GM12878 (cell line): ENCODE results near the gene SHANK3. TPM values are rescaled to one million over a fixed set of nuclear protein-coding genes. Genes with fewer than 3 reads are reported as not detected.

Experiments used
- ATAC-seq: fragments of 200-7000 bp; cut with Tn5 transposase; 3 replicates; pipeline ENCODE4 v1.9.1; 2020; ENCODE audit warnings: mild to moderate bottlenecking, moderate library complexity
- BruUV-seq: library from RNA; stranded (reverse); fragments of 400-500 nt; replicated peaks from 2 replicates; lab custom pipeline; 2021; lab: Mats Ljungman, UMichigan
- CTCF ChIA-PET: fragments of 300-600 bp; sonication (Branson Sonifier 250); formaldehyde crosslinking; extraction: SDS; loops from one replicate; lab custom pipeline; 2021; ENCODE audit warnings: inconsistent platforms; lab: Yijun Ruan, JAX
- POLR2A ChIA-PET: fragments of 350-600 bp; formaldehyde crosslinking; extraction: SDS; loops from one replicate; lab custom pipeline; 2021; ENCODE audit warnings: inconsistent platforms; lab: Charles Lee
- RAD21 ChIA-PET: fragments of 300-600 bp; sonication (Branson Sonifier 250); formaldehyde crosslinking; loops from one replicate; lab custom pipeline; 2023; ENCODE audit warnings: antibody characterized with exemption; ENCODE audit not compliant: unreplicated experiment; lab: Charles Lee
- SMC1A ChIA-PET: fragments of 300-600 bp; sonication (Branson Sonifier 250); formaldehyde crosslinking; loops from one replicate; lab custom pipeline; 2023; ENCODE audit not compliant: unreplicated experiment, uncharacterized antibody; lab: Charles Lee
- DNase-seq: peaks from one replicate; pipeline ENCODE4 v3.0.0-alpha.2; 2011; ENCODE audit warnings: low read depth, low spot score
- FAIRE-seq: peaks from 3 replicates; lab custom pipeline; 2011; peaks lifted over from hg19 to GRCh38; lab: Jason Lieb, UNC
- H2AFZ ChIP-seq: 2 replicates; pipeline ENCODE4 v1.6.0; 2011; ENCODE audit warnings: low read depth, low read length, control low read depth; ENCODE audit not compliant: control insufficient read depth
- H3K27ac ChIP-seq: 2 replicates; pipeline ENCODE4 v1.5.1; 2011; ENCODE audit warnings: control low read depth; ENCODE audit not compliant: control insufficient read depth, insufficient read depth
- H3K27me3 ChIP-seq, 2 experiments: replicated peaks in 1 of 2; 2 replicates each; pipeline versions ENCODE4 v1.6.0 to v1.6.1; 2011; ENCODE audit warnings: low read length in 1 of 2; ENCODE audit not compliant: control insufficient read depth in 2 of 2, insufficient read depth in 2 of 2
- H3K36me3 ChIP-seq, 2 experiments: 2 replicates each; pipeline ENCODE4 v1.5.1; 2011; ENCODE audit warnings: low read length in 1 of 2; ENCODE audit not compliant: control insufficient read depth in 2 of 2, insufficient read depth in 2 of 2
- H3K4me1 ChIP-seq: 2 replicates; pipeline ENCODE4 v1.6.1; 2011; ENCODE audit warnings: mild to moderate bottlenecking, low read length, moderate library complexity, mixed read lengths; ENCODE audit not compliant: control insufficient read depth, insufficient read depth
- H3K4me2 ChIP-seq: 2 replicates; pipeline ENCODE4 v1.6.0; 2011; ENCODE audit warnings: control low read depth; ENCODE audit not compliant: control insufficient read depth, insufficient read depth
- H3K4me3 ChIP-seq: fragments of 200-600 bp; sonication (generic); 2 replicates; pipeline ENCODE4 v1.5.1; 2016
- H3K79me2 ChIP-seq: 2 replicates; pipeline ENCODE4 v1.6.0; 2011; ENCODE audit warnings: low read length; ENCODE audit not compliant: control insufficient read depth, insufficient read depth
- H3K9ac ChIP-seq: 2 replicates; pipeline ENCODE4 v1.8.0; 2011; ENCODE audit warnings: low read length, control low read depth, mixed read lengths; ENCODE audit not compliant: control insufficient read depth, insufficient read depth
- H3K9me3 ChIP-seq: replicated peaks from 3 replicates; pipeline ENCODE4 v1.5.1; 2011; ENCODE audit warnings: mild to moderate bottlenecking, low read length; ENCODE audit not compliant: control insufficient read depth, insufficient read depth
- H4K20me1 ChIP-seq: 2 replicates; pipeline ENCODE4 v1.6.0; 2011; ENCODE audit not compliant: control insufficient read depth, insufficient read depth
- EZH2 ChIP-seq: IDR thresholded peaks from 2 replicates; pipeline ENCODE4 v1.6.1; 2012; ENCODE audit warnings: low read depth, mild to moderate bottlenecking, control low read depth, inconsistent platforms, low read length, borderline replicate concordance; ENCODE audit not compliant: control insufficient read depth
- NR2C2 ChIP-seq: IDR thresholded peaks from 2 replicates; pipeline ENCODE4 v1.6.1; 2011; ENCODE audit warnings: borderline replicate concordance, low read depth; ENCODE audit not compliant: control insufficient read depth, insufficient read length
- TCF12 ChIP-seq: IDR thresholded peaks from 2 replicates; pipeline ENCODE4 v1.6.1; 2011; ENCODE audit warnings: low read depth, mild to moderate bottlenecking, low read length
- YY1 ChIP-seq: IDR thresholded peaks from 2 replicates; pipeline ENCODE4 v1.6.1; 2011; ENCODE audit warnings: low read depth, mild to moderate bottlenecking, low read length
- ZBTB4 ChIP-seq: fragments of 450-650 bp; formaldehyde crosslinking; IDR thresholded peaks from 2 replicates; pipeline ENCODE4 v1.4.0; 2022; ENCODE audit warnings: mild to moderate bottlenecking, moderate library complexity
- WGBS: methylation state at CpG from one replicate; pipeline ENCODE4 v1.1.6; 2016; ENCODE audit warnings: low lambda C conversion rate; ENCODE audit not compliant: insufficient replicate concordance, insufficient coverage; ENCODE audit errors: missing lambda C conversion rate; 5-methylcytosine and 5-hydroxymethylcytosine counted together
- in situ Hi-C: fragments of 300-500 bp; cut with MboI; formaldehyde crosslinking; loops from 9 replicates; pipeline ENCODE4 v1.14.3; 2018; ENCODE audit warnings: mixed read lengths
- intact Hi-C: fragments of 100-400 bp; cut with micrococcal nuclease; formaldehyde crosslinking; loops from one replicate; pipeline ENCODE4 v1.14.2; 2022; ENCODE audit not compliant: unreplicated experiment
- polyA plus RNA-seq, 11 experiments: library from polyadenylated mRNA; depleted of rRNA in 4 of 11; unstranded in 6 of 11; stranded (reverse) in 5 of 11; fragments of >200 nt; fragmentation: Nextera tagmentation in 4 of 11; fragmentation: Illumina TruSeq in 1 of 11; extraction: Ambion mirVana in 4 of 11; extraction: Trizol in 1 of 11; gene quantifications; 1 replicate in 1 of 11; 2 replicates in 10 of 11; pipeline versions ENCODE4 v1.2.1 to v1.2.3, GENCODE V29; 2011 to 2016; ENCODE audit warnings: inconsistent platforms in 2 of 11, missing spikeins in 2 of 11, low read depth in 1 of 11
- total RNA-seq, 4 experiments: library from RNA; depleted of rRNA in 3 of 4; stranded (reverse); fragments of >200 nt in 3 of 4; fragmentation: Illumina TruSeq in 1 of 4; extraction: Trizol in 1 of 4; gene quantifications; 2 replicates each; pipeline versions ENCODE4 v1.2.1 to v1.2.3, GENCODE V29; 2013 to 2021

Gene SHANK3
- total and polyA plus RNA-seq, 10 of the 15 experiments (the other 5 are each of a cell fraction or from before 2014, with no cell fraction given) = under 0.01 to 0.10 (median 0.05) TPM; not detected in 6

DNA sequence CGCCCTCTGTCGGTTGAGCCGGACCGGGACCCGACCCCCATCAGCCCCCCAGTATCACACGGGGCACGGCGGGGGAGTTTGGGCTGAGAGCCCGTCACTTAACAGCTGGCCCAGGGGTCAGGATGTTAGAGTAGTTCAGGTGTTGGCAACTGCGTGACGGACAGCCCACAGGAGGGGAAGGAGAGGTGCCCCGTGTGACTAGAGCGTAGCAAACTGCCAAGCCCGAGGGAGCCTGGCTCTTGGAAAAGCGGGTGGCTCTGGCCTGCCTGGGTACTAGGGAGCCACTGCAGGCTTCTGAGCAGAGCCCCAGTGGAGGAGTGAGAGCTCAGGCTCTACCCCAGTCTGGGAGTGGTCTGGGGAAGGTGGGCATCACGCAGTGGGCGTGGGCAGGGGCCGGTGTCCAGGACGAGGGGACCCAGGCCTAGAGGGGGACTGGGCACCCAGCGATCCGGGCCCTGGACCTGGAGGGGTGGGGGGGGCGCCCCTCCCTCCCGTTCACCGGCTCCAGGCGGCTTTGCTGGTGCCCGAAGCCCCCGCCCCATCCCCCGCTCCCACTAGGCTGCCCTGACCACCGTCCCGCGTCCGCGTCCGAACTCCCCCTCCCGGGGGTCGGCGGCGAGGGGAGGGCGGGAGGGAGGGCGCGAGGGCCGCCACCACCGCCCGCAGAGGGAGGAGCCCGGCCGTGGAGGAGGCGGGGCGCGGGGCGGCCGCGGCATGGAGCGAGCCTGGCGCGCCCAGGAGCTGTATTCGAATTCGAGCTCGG lies 24.4 kb downstream of the SHANK3 start:
- in situ Hi-C loops = no loop called here
- H3K4me2 ChIP-seq = no peak overlapping the region
- CTCF ChIA-PET = no interaction called here

GRCh38 chr22:50697667-50698506 lies 25.3 kb downstream of the SHANK3 start:
- POLR2A ChIA-PET = interaction anchor here (0.9 kb wide), 1 partner anchor 172 kb away, joined by 3 read pairs; the partner anchor contains the start of gene SCO2
- no TSS peak for BruUV-seq
- SMC1A ChIA-PET = no interaction called here
- no peaks in the 10 kb centered on the region for H3K79me2 ChIP-seq
- no peak overlapping the region for H3K27ac ChIP-seq
- CTCF ChIA-PET = no interaction called here
- H3K27me3 ChIP-seq = no peaks in the 10 kb centered on the region
- DNase-seq (no peak), ATAC-seq (no peak), FAIRE-seq (no peak)
- intact Hi-C loops (no loop called here), in situ Hi-C loops (no loop called here)
- H3K9ac ChIP-seq = no peak overlapping the region
- no peaks in the 10 kb centered on the region for H3K9me3 ChIP-seq
- H3K4me2 ChIP-seq = no peak overlapping the region
- no peak overlapping the region for H3K4me3 ChIP-seq
- no peak overlapping the region for H2AFZ ChIP-seq
- 64% methylated on average over 31 of the region's 54 CpGs for WGBS
- no peaks in the 10 kb centered on the region for H4K20me1 ChIP-seq
- no peak for TF ChIP-seq ZBTB4 (CRISPR knock-in tag)
- TF ChIP-seq NR2C2 = no peak
- no peaks in the 10 kb centered on the region for H3K4me1 ChIP-seq
- H3K36me3 ChIP-seq = no peaks in the 10 kb centered on the region
- RAD21 ChIA-PET = no interaction called here

More for the DNA sequence above, 24.4 kb downstream of the SHANK3 start:
- intact Hi-C loops = no loop called here
- DNase-seq (no peak), FAIRE-seq (no peak), ATAC-seq (no peak)
- TF ChIP-seq TCF12 (no peak), EZH2 (no peak), YY1 (no peak)
- H3K79me2 ChIP-seq = no peaks in the 10 kb centered on the region
- no peak overlapping the region for H3K4me3 ChIP-seq
- no peaks in the 10 kb centered on the region for H3K4me1 ChIP-seq
- no peaks in the 10 kb centered on the region for H3K27me3 ChIP-seq
- H4K20me1 ChIP-seq = no peaks in the 10 kb centered on the region
- BruUV-seq = no TSS peak
- H3K27ac ChIP-seq = no peak overlapping the region
- H3K36me3 ChIP-seq = no peaks in the 10 kb centered on the region
- SMC1A ChIA-PET = no interaction called here
- WGBS = 69% methylated on average over 17 of the region's 58 CpGs
- no peak overlapping the region for H3K9ac ChIP-seq
- POLR2A ChIA-PET = no interaction called here
- no peak overlapping the region for H2AFZ ChIP-seq
- no peaks in the 10 kb centered on the region for H3K9me3 ChIP-seq
- RAD21 ChIA-PET = no interaction called here
